Retinal pigment epithelial cell (primary cell): Measurements from ENCODE around the gene FAM216A.

Source experiments
- DNase-seq: peaks from one replicate; pipeline ENCODE4 v3.0.0-alpha.2; 2010; ENCODE audit warnings: low read depth
- H3K4me3 ChIP-seq: 2 replicates; pipeline ENCODE4 v1.5.1; 2011; ENCODE audit warnings: mild to moderate bottlenecking, low read length, control low read depth, moderate library complexity
- CTCF ChIP-seq: conservative IDR thresholded peaks from 2 replicates; pipeline ENCODE4 v1.5.1; 2011; ENCODE audit warnings: low read depth, low read length, control low read depth, inconsistent platforms

FAM216A gene

GRCh38 chr12:110501752-110502738 lies 33.4 kb downstream of the FAM216A start, which contains the start of the genes RAD9B and VPS29:
RAD9B (plus strand) TSS chr12:110502331; CDS start chr12:110502338, 7 bp downstream.
VPS29 (minus strand) TSS chr12:110502111; CDS start chr12:110502051, 60 bp downstream.
- peak within 1 kb of the TSS; percentile 98 for H3K4me3 ChIP-seq
- no peak for TF ChIP-seq CTCF
- peak; percentile 93 for DNase-seq

GRCh38 chr12:110503432-110503831 lies 34.8 kb downstream of the FAM216A start:
- no peak overlapping the region for H3K4me3 ChIP-seq
- no peak for TF ChIP-seq CTCF
- no peak for DNase-seq

- DNase-seq: no peak
- no peak overlapping the region for H3K4me3 ChIP-seq
- TF ChIP-seq CTCF: no peak
Observed at GRCh38 chr12:110505332-110505731, 36.7 kb downstream of the FAM216A start.

- no peak for DNase-seq
- no peak for TF ChIP-seq CTCF
- no peak overlapping the region for H3K4me3 ChIP-seq
Observed at GRCh38 chr12:110508071-110508586, 39.5 kb downstream of the FAM216A start.

DNA sequence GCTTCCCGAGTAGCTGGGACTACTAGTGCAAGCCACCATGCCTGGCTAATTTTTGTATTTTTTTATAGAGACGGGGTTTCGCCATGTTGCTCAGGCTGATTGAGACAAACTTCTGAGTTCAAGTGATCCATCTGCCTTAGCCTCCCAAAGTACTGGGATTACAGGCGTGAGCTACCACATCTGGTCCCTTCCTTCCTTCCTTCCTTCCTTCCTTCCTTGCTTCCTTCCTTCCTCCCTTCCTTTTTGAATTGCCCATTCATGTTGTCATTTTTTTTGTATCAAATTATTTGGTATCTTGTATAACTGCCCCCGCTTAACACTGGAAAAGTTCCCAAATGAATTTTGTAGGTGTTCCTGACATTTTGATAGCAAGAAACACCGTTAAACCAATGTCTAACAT lies 45.2 kb downstream of the FAM216A start:
- no peak overlapping the region for H3K4me3 ChIP-seq
- TF ChIP-seq CTCF: no peak
- DNase-seq: no peak

DNA sequence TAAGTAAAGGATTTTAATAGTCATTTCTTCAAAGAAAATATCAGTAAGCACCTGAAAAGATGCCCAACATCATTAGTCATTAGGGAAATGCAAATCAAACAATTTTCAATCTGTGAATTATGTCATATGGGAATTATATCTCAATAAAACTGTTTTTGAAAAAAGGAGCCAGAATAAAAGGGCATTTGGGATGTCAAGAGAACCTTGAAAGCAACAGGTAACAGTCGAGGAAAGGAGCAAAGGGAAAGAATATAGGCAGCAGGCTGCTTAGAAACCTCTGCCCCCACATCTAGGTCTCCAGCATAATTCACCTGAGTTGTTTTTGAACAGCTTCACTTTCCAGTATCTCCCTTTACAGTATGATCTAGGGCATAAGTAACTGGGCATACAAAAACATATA lies 45.7 kb downstream of the FAM216A start:
- no peak for TF ChIP-seq CTCF
- DNase-seq: no peak
- H3K4me3 ChIP-seq: no peak overlapping the region
